HEK293 (cell line): ENCODE measurements around the gene VWA5B1.

Source experiments
- CTCF ChIA-PET: fragments of 350-600 bp; formaldehyde crosslinking; extraction: SDS; loops from one replicate; lab custom pipeline; 2021; ENCODE audit warnings: antibody characterized with exemption; lab: Yijun Ruan, JAX
- POLR2A ChIA-PET: fragments of 300-600 bp; formaldehyde crosslinking; extraction: SDS; loops from one replicate; lab custom pipeline; 2020; ENCODE audit warnings: antibody characterized with exemption, inconsistent platforms; lab: Yijun Ruan, JAX
- H3K27ac ChIP-seq: fragments of 200-500 bp; sonication (Bioruptor generic); 2 replicates; pipeline ENCODE4 v1.5.1; 2014; ENCODE audit warnings: low read depth, low read length, control low read depth, inconsistent platforms; ENCODE audit errors: extremely low read depth
- H3K36me3 ChIP-seq, 2 experiments: fragments of 200-500 bp in 1 of 2; sonication (Bioruptor generic) in 1 of 2; 1 replicate in 1 of 2; 2 replicates in 1 of 2; pipeline ENCODE4 v1.5.1; 2014 to 2017; ENCODE audit warnings: inconsistent platforms in 2 of 2, low read length in 2 of 2; ENCODE audit not compliant: control insufficient read depth in 2 of 2, insufficient read depth in 1 of 2
- H3K4me1 ChIP-seq: fragments of 200-500 bp; sonication (Bioruptor generic); 2 replicates; pipeline ENCODE4 v1.5.1; 2014; ENCODE audit warnings: mild to moderate bottlenecking, low read length, inconsistent platforms; ENCODE audit not compliant: control insufficient read depth, insufficient read depth
- H3K4me3 ChIP-seq: 2 replicates; pipeline ENCODE4 v1.5.1; 2011; ENCODE audit warnings: low read depth, mild to moderate bottlenecking, control low read depth, low read length, moderate library complexity
- H3K9me3 ChIP-seq: fragments of 200-500 bp; sonication (Bioruptor generic); 2 replicates; pipeline ENCODE4 v1.5.1; 2014; ENCODE audit warnings: low read depth, low read length, inconsistent platforms; ENCODE audit not compliant: control insufficient read depth, insufficient read depth
- CTCF ChIP-seq: fragments of 450-650 bp; formaldehyde crosslinking; IDR thresholded peaks from 2 replicates; pipeline ENCODE4 v1.5.1; 2016; ENCODE audit warnings: missing biosample characterization, missing genetic modification characterization
- REPIN1 ChIP-seq: fragments of 450-650 bp; formaldehyde crosslinking; IDR thresholded peaks from 2 replicates; pipeline ENCODE4 v1.5.1; 2017; ENCODE audit warnings: missing biosample characterization, missing genetic modification characterization, low read depth
- REST ChIP-seq: fragments of 450-650 bp; formaldehyde crosslinking; IDR thresholded peaks from 2 replicates; pipeline ENCODE4 v1.5.1; 2016; ENCODE audit warnings: missing biosample characterization, missing genetic modification characterization
- TSHZ1 ChIP-seq: fragments of 450-650 bp; formaldehyde crosslinking; IDR thresholded peaks from 2 replicates; pipeline ENCODE4 v1.5.1; 2016; ENCODE audit warnings: missing biosample characterization, missing genetic modification characterization, borderline replicate concordance
- ZBTB20 ChIP-seq: fragments of 450-650 bp; formaldehyde crosslinking; IDR thresholded peaks from 2 replicates; pipeline ENCODE4 v1.5.1; 2016; ENCODE audit warnings: missing biosample characterization, missing genetic modification characterization
- ZBTB8A ChIP-seq: fragments of 450-650 bp; formaldehyde crosslinking; IDR thresholded peaks from 2 replicates; pipeline ENCODE4 v1.5.1; 2016; ENCODE audit warnings: missing biosample characterization, missing genetic modification characterization
- ZNF10 ChIP-seq: fragments of 450-650 bp; formaldehyde crosslinking; IDR thresholded peaks from 2 replicates; pipeline ENCODE4 v1.5.1; 2017; ENCODE audit warnings: missing biosample characterization, missing genetic modification characterization
- ZNF114 ChIP-seq: fragments of 450-650 bp; formaldehyde crosslinking; IDR thresholded peaks from 2 replicates; pipeline ENCODE4 v1.5.0; 2017; ENCODE audit warnings: missing biosample characterization, missing genetic modification characterization
- ZNF18 ChIP-seq: fragments of 450-650 bp; formaldehyde crosslinking; IDR thresholded peaks from 2 replicates; pipeline ENCODE4 v1.5.1; 2016; ENCODE audit warnings: missing biosample characterization, missing genetic modification characterization
- ZNF239 ChIP-seq: fragments of 450-650 bp; formaldehyde crosslinking; IDR thresholded peaks from 2 replicates; pipeline ENCODE4 v1.5.1; 2016; ENCODE audit warnings: missing biosample characterization, missing genetic modification characterization
- ZNF404 ChIP-seq: fragments of 450-650 bp; formaldehyde crosslinking; IDR thresholded peaks from 2 replicates; pipeline ENCODE4 v1.5.1; 2017; ENCODE audit warnings: missing biosample characterization, missing genetic modification characterization
- ZNF473 ChIP-seq: fragments of 450-650 bp; formaldehyde crosslinking; IDR thresholded peaks from 2 replicates; pipeline ENCODE4 v1.5.1; 2017; ENCODE audit warnings: missing biosample characterization, missing genetic modification characterization
- ZNF600 ChIP-seq: fragments of 450-650 bp; formaldehyde crosslinking; IDR thresholded peaks from 2 replicates; pipeline ENCODE4 v1.5.1; 2016; ENCODE audit warnings: missing biosample characterization, missing genetic modification characterization
- ZNF629 ChIP-seq: fragments of 450-650 bp; formaldehyde crosslinking; IDR thresholded peaks from 2 replicates; pipeline ENCODE4 v1.5.1; 2017; ENCODE audit warnings: missing biosample characterization, missing genetic modification characterization
- ZNF664 ChIP-seq: fragments of 450-650 bp; formaldehyde crosslinking; IDR thresholded peaks from 2 replicates; pipeline ENCODE4 v1.5.1; 2016; ENCODE audit warnings: missing biosample characterization, missing genetic modification characterization

The VWA5B1 gene

GRCh38 chr1:20290624-20291597 lies at the start of gene VWA5B1 (continued):
- no peak for TF ChIP-seq REST
- no peak for TF ChIP-seq CTCF (tag by site-specific recombination)
- TF ChIP-seq ZNF114 (tag by site-specific recombination): no peak

- ChIA-PET POLR2A (no interaction called here), CTCF (interaction anchor here (0.6 to 1.4 kb wide), 5 partner anchors 11 to 676 kb away, joined by 3 to 4 read pairs (median 3); no protein-coding TSS in a partner anchor)
- H3K9me3 ChIP-seq: no peaks in the 10 kb centered on the region
- H3K36me3 ChIP-seq: no peaks in the 10 kb centered on the region
- H3K4me3 ChIP-seq: no peak overlapping the region
- H3K27ac ChIP-seq: no peak overlapping the region
- no peak for TF ChIP-seq ZNF664
- no peak for TF ChIP-seq ZNF473 (tag by site-specific recombination)
- TF ChIP-seq ZNF629 (tag by site-specific recombination): no peak
- TF ChIP-seq ZNF600: no peak
- no peak for TF ChIP-seq ZNF18 (tag by site-specific recombination)
- no peak for TF ChIP-seq TSHZ1 (tag by site-specific recombination)
- no peak for TF ChIP-seq ZBTB20 (tag by site-specific recombination)
- TF ChIP-seq ZNF404: no peak
- TF ChIP-seq ZNF10 (tag by site-specific recombination): no peak
- TF ChIP-seq ZBTB8A (tag by site-specific recombination): no peak
- no peak for TF ChIP-seq ZNF239 (tag by site-specific recombination)
- no peak for TF ChIP-seq REPIN1
- TF ChIP-seq, all 188 proteins: peak for 0
- no peaks in the 10 kb centered on the region for H3K4me1 ChIP-seq
Observed at GRCh38 chr1:20242890-20243479, 47.7 kb upstream of the VWA5B1 start.
